ENCODE results near the gene ZGPAT.
"Not testable (repeated sequence)": the region's sequence is repeated elsewhere in the genome, so short reads cannot be mapped to it uniquely, and the experiment has no call there.

The ZGPAT gene

GRCh38 chr20:63766695-63767426 lies 59.0 kb downstream of the ZGPAT start:
- DNase-seq (ENCODE audit: low spot score): no peak

- DNase-seq (ENCODE audit: low spot score): no peak
Observed at GRCh38 chr20:63767456-63767855, 59.6 kb downstream of the ZGPAT start.

- DNase-seq (ENCODE audit: low spot score): no peak
Observed at GRCh38 chr20:63767886-63768285, 60.0 kb downstream of the ZGPAT start.

GRCh38 chr20:63768591-63769515 lies 61.0 kb downstream of the ZGPAT start:
- DNase-seq (ENCODE audit: low spot score): no peak

- DNase-seq (ENCODE audit: low spot score): no peak
Observed at GRCh38 chr20:63769891-63770474, 62.1 kb downstream of the ZGPAT start.

- no peak for DNase-seq (ENCODE audit: low spot score)
Observed at GRCh38 chr20:63771046-63771707, 63.3 kb downstream of the ZGPAT start.

- DNase-seq (ENCODE audit: low spot score): no peak
Observed at GRCh38 chr20:63772781-63773518, 65.1 kb downstream of the ZGPAT start.

- DNase-seq (ENCODE audit: low spot score): no peak
Observed at GRCh38 chr20:63773571-63774241, 65.9 kb downstream of the ZGPAT start.

- DNase-seq (ENCODE audit: low spot score): no peak
Observed at GRCh38 chr20:63774306-63774705, 66.5 kb downstream of the ZGPAT start.

- DNase-seq (ENCODE audit: low spot score): no peak
Observed at GRCh38 chr20:63775096-63775978, 67.5 kb downstream of the ZGPAT start.

- DNase-seq (ENCODE audit: low spot score): not testable (repeated sequence)
Observed at GRCh38 chr20:63776875-63777274, 69.0 kb downstream of the ZGPAT start.

GRCh38 chr20:63777614-63778013 lies 69.8 kb downstream of the ZGPAT start:
- no peak for DNase-seq (ENCODE audit: low spot score)

GRCh38 chr20:63778034-63778752 lies 70.4 kb downstream of the ZGPAT start:
- no peak for DNase-seq (ENCODE audit: low spot score)

- DNase-seq (ENCODE audit: low spot score): no peak
Observed at GRCh38 chr20:63778857-63779256, 71.0 kb downstream of the ZGPAT start.

- no peak for DNase-seq (ENCODE audit: low spot score)
Observed at GRCh38 chr20:63781181-63781580, 73.3 kb downstream of the ZGPAT start.

GRCh38 chr20:63782051-63782471 lies 74.2 kb downstream of the ZGPAT start:
- DNase-seq (ENCODE audit: low spot score): no peak

- DNase-seq (ENCODE audit: low spot score): no peak
Observed at GRCh38 chr20:63782521-63782971, 74.7 kb downstream of the ZGPAT start.

- DNase-seq (ENCODE audit: low spot score): no peak
Observed at GRCh38 chr20:63783970-63784369, 76.1 kb downstream of the ZGPAT start.

GRCh38 chr20:63785691-63786131 lies 77.9 kb downstream of the ZGPAT start:
- no peak for DNase-seq (ENCODE audit: low spot score)
